Sigmoid colon (tissue), 7 donors: ENCODE results near the gene SHKBP1. TPM values are rescaled to one million over a fixed set of nuclear protein-coding genes. Genes with fewer than 3 reads are reported as not detected.
A peak's percentile ranks its signal among the peaks of the same experiment; 100 is the strongest.

ENCODE experiments used
- DNase-seq: peaks from one replicate; pipeline ENCODE4 v3.0.0-alpha.2; 2019
- H3K27ac ChIP-seq, 4 donors: fragments of 200-600 bp; sonication (generic); one replicate each; pipeline ENCODE4 v1.5.1; 2016 to 2019; ENCODE audit warnings: mild to moderate bottlenecking in 1 of 4
- H3K27me3 ChIP-seq, 3 donors: fragments of 200-600 bp; sonication (generic); one replicate each; pipeline ENCODE4 v1.5.1; 2019; ENCODE audit warnings: mild to moderate bottlenecking in 1 of 3
- H3K36me3 ChIP-seq, 4 donors: fragments of 200-600 bp; sonication (generic); one replicate each; pipeline ENCODE4 v1.5.1; 2016 to 2019
- H3K4me1 ChIP-seq, 4 donors: fragments of 200-600 bp; sonication (generic); one replicate each; pipeline ENCODE4 v1.5.1; 2017 to 2019
- H3K4me3 ChIP-seq, 4 donors: fragments of 200-600 bp; sonication (generic); one replicate each; pipeline ENCODE4 v1.5.1; 2017 to 2019; ENCODE audit warnings: mild to moderate bottlenecking in 2 of 4, moderate library complexity in 1 of 4
- H3K9me3 ChIP-seq, 4 donors: fragments of 200-600 bp in 3 of 4; sonication (generic) in 3 of 4; one replicate each; pipeline versions ENCODE4 v1.5.1 to v1.6.1; 2013 to 2019
- CTCF ChIP-seq, 4 experiments: fragments of 450-650 bp in 3 of 4; fragments of 200-600 bp in 1 of 4; IDR thresholded peaks; one replicate each; pipeline ENCODE4 v1.5.1; 2016 to 2019; ENCODE audit warnings: antibody characterized with exemption in 4 of 4, mild to moderate bottlenecking in 3 of 4, moderate library complexity in 2 of 4
- EP300 ChIP-seq, 4 donors: sonication (generic); formaldehyde crosslinking; IDR thresholded peaks; one replicate each; pipeline ENCODE4 v1.6.1; 2017; ENCODE audit warnings: antibody characterized with exemption in 4 of 4
- POLR2A ChIP-seq, 2 donors: fragments of 450-650 bp; IDR thresholded peaks; one replicate each; pipeline ENCODE4 v1.6.1; 2016; ENCODE audit warnings: antibody characterized with exemption in 2 of 2, mild to moderate bottlenecking in 2 of 2, moderate library complexity in 2 of 2
- POLR2AphosphoS5 ChIP-seq, 4 donors: sonication (generic); formaldehyde crosslinking; IDR thresholded peaks; one replicate each; pipeline ENCODE4 v1.6.1; 2017; ENCODE audit warnings: antibody characterized with exemption in 4 of 4
- WGBS, 2 donors: extraction: QIAGEN DNeasy Blood & Tissue Kit; methylation state at CpG; one replicate each; pipeline ENCODE4 v1.1.7; 2013; 5-methylcytosine and 5-hydroxymethylcytosine counted together
- intact Hi-C: fragments of 100-400 bp; cut with DNase I; formaldehyde crosslinking; loops from one replicate; pipeline ENCODE4 v1.15.1; 2023
- polyA plus RNA-seq, 3 donors: library from polyadenylated mRNA; stranded (reverse); fragments of 200-250 nt; gene quantifications; one replicate each; pipeline ENCODE4 v1.2.3, GENCODE V29; 2013
- total RNA-seq, 4 donors: library from RNA; depleted of rRNA; stranded (reverse); fragments of >200 nt; gene quantifications; one replicate each; pipeline ENCODE4 v1.1.0, GENCODE V29; 2016
- donor health status: healthy with polysubstance abuse.
- donor health status: Bipolar disorder and iron deficiency.
- donor health status: healthy.

SHKBP1 gene
- total and polyA plus RNA-seq, 7 donors = 15.9 to 81.0 (median 36.3) TPM

- Histone ChIP-seq H3K36me3 (no peaks in the 10 kb centered on the region), H3K9me3 (no peaks in the 10 kb centered on the region), H3K27me3 (peaks cover 6 to 17% (median 15%) of the 10 kb centered on the region in 3 donors), H3K4me1 (peaks cover 0 to 69% (median 67%) of the 10 kb centered on the region in 4 donors), H3K27ac (peak overlapping the region; percentile 71 to 85 (median 84)), H3K4me3 (peak overlapping the region; percentile 20 to 46 (median 38))
- DNase-seq = peak; percentile 79
- 19 to 29% methylated on average over 29 of the region's 29 CpGs for WGBS, 2 donors
- TF ChIP-seq EP300 (IDR thresholded peaks at IDR 0.05) (no peak), POLR2A (IDR thresholded peaks at IDR 0.05) (no peak), POLR2AphosphoS5 (IDR thresholded peaks at IDR 0.05) (no peak), CTCF (IDR thresholded peaks at IDR 0.05) (no peak)
- intact Hi-C loops = loop anchor here (5.0 kb wide), 4 partner anchors 33 to 182 kb away; partner anchors contain the start of genes BLVRB, SERTAD3 and SPTBN4
These were observed 28.1 kb downstream of the SHKBP1 start for GRCh38 chr19:40604647-40605215.

- no peaks in the 10 kb centered on the region for H3K36me3 ChIP-seq
- TF ChIP-seq POLR2AphosphoS5 (IDR thresholded peaks at IDR 0.05) (peak in 3 of 4 donors; percentile 25 to 30 (median 27)), EP300 (IDR thresholded peaks at IDR 0.05) (no peak), CTCF (IDR thresholded peaks at IDR 0.05) (no peak), POLR2A (IDR thresholded peaks at IDR 0.05) (no peak)
- no peaks in the 10 kb centered on the region for H3K9me3 ChIP-seq
- H3K27me3 ChIP-seq = peaks cover 3 to 17% (median 16%) of the 10 kb centered on the region in 3 donors
- peak overlapping the region; percentile 71 to 85 (median 80) for H3K27ac ChIP-seq
- DNase-seq = peak; percentile 86
- intact Hi-C loops = no loop called here
- peaks cover 0 to 69% (median 66%) of the 10 kb centered on the region in 4 donors for H3K4me1 ChIP-seq
- H3K4me3 ChIP-seq = peak overlapping the region; percentile 20 to 46 (median 38)
- WGBS, 2 donors = 1% methylated on average over 71 of the region's 71 CpGs
These were observed 28.7 kb downstream of the SHKBP1 start for GRCh38 chr19:40605216-40605971.

- Histone ChIP-seq H3K36me3 (no peaks in the 10 kb centered on the region), H3K4me3 (no peak overlapping the region), H3K27me3 (peaks cover 3 to 13% (median 11%) of the 10 kb centered on the region in 3 donors), H3K9me3 (no peaks in the 10 kb centered on the region), H3K4me1 (peaks cover 0 to 56% (median 49%) of the 10 kb centered on the region in 4 donors), H3K27ac (peak overlapping the region in 1 of 4 donors; percentile 85)
- TF ChIP-seq CTCF (IDR thresholded peaks at IDR 0.05) (no peak), POLR2AphosphoS5 (IDR thresholded peaks at IDR 0.05) (no peak), POLR2A (IDR thresholded peaks at IDR 0.05) (no peak), EP300 (IDR thresholded peaks at IDR 0.05) (no peak)
- intact Hi-C loops = no loop called here
- WGBS, 2 donors = 24 to 64% methylated on average over 31 of the region's 31 CpGs
- DNase-seq = no peak
These were observed 30.9 kb downstream of the SHKBP1 start for GRCh38 chr19:40607311-40608239.

GRCh38 chr19:40608240-40608621, 31.6 kb downstream of the SHKBP1 start:
- intact Hi-C loops = no loop called here
- Histone ChIP-seq H3K27ac (no peak overlapping the region), H3K36me3 (no peaks in the 10 kb centered on the region), H3K27me3 (peaks cover 4 to 20% (median 15%) of the 10 kb centered on the region in 3 donors), H3K4me3 (no peak overlapping the region), H3K4me1 (peaks cover 0 to 51% (median 44%) of the 10 kb centered on the region in 4 donors), H3K9me3 (no peaks in the 10 kb centered on the region)
- 93 to 95% methylated on average over 14 of the region's 14 CpGs for WGBS, 2 donors
- TF ChIP-seq EP300 (IDR thresholded peaks at IDR 0.05) (no peak), CTCF (IDR thresholded peaks at IDR 0.05) (no peak), POLR2A (IDR thresholded peaks at IDR 0.05) (no peak), POLR2AphosphoS5 (IDR thresholded peaks at IDR 0.05) (no peak)
- DNase-seq = peak; percentile 66
